Measurements from ENCODE around the gene NTSR2.
"Not testable (repeated sequence)": the region's sequence is repeated elsewhere in the genome, so short reads cannot be mapped to it uniquely, and the experiment has no call there.

The NTSR2 gene

DNA sequence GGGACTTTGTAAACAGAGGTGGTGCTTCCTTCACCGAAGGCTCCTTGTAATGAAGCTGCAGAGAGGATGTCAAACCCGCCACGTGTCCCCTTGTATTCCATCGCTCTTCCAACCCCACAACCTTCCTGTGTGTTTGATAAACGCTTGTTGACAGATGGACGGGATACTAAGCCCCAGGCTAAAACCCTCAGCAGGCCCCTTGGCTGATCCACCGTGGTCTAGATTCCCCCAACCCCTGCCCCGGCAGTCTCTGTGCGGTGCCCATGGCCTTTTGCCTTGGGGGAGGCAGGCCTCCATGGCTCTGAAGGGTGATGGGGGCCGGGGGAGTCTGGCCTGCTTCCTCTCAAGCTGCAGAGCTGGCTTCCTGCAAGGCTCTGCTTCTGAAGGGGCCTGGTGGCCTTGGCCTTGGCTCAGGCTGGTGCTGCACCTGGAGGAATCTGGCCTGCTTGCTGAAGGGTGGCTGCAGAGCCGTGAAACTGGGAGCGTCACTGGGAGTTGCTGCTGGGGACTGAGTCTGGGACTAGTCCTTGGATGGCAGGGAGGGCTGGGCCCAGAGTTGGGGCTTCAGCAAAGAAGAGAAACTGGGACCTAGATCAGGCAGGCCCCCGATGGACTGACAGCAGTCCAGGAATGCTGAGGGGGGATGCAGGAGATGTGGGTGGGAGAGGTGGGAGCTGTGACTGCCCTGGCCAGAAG is 9.6 kb upstream of the NTSR2 start:
- DNase-seq (ENCODE audit: low read depth in 2 of 2) = no peak

DNA sequence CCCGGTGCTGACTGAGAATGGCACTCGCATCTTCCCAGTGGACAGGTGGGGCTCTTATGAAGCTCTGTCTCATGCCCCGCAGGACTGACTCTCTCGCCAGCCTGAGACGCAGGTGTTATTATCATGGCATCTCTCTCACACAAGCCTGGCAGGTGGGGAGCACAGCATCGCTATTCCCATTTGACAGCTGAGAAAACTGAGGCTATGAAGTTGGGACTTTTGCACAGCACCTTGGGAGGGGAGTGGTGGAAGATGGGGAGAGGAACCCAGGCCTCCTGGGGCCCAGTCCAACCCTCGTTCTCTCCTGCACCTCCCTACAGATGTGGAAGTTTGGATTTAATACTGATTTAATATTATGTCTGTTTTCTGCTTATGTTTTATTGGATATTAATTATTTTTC is 9.0 kb upstream of the NTSR2 start:
- DNase-seq (ENCODE audit: low read depth in 2 of 2) = no peak

DNA sequence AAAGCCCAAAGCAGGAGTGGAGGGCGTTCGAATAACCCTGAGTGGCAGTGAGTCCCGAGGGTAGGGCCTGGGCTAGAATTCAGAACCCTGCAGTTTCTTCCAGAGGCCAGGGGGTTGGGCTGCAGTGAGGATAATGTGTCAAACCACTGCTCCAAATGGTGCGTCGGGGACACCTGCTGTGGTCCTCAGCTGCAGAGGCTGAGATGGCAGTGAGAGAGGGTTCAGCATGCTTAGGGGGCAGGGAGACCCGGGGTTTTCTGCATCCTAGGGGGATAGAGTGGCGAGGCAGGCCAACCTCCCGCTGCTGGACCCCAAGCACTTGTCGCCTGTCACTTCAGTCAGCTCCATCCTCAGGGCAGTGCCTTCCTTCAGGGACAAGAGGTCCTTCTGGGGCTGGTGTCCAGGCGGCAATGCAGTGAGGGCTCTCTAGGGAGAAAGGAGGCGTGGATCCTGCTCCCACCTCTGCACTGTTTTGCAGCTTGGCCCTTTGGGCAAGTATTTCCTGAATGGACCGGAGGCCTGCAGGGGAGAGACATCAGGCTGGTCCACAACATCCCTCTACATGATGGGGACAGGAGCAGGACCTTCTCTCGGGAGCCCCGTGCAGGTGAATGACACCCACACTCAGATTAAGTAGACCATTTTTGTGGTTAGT is 8.4 kb upstream of the NTSR2 start:
- DNase-seq (ENCODE audit: low read depth in 2 of 2) = no peak

DNA sequence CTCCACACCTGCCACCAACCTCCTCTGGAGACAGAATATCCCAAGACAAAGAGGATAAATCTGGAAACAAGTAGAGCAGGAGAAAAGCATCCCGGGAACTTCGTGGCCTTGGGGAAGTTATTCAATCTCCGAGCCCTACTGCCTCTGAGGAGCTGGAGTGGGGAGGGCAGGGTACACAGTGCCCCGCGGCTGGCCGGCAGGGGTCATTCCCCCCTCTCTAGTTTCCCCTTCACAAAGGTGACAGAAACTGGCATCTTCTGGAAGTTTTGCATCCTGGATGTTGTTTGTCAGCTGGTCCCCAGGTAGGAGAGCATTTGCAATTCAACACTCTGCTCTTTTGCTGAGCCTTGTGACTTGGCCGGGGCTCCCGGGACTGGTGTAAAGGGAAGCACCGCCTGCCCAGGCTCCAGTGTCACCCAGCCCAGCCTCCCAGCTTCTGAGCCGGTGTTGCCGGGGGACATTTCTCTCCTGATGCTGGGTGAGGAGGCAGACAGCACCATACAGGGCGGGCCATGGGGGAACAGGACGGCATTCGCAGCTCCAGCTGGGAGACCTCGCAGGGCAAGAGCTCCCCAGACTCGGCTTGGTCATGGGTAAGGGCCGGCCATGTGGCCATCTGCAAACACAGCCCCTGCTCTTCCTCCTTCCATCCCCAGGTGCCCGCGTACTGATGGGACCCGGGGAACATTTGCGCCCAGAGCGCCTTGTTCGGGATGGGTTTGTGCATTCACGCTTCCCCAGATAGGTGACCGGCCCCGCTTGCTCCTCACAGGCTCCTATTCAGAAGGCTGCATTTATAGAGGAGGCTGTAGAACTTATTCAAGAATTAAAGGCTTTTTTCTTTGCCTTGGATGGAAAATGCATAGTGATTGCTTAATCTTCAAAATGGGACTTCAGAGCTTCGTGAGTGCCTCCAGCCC is 7.4 kb upstream of the NTSR2 start:
- no peak for DNase-seq (ENCODE audit: low read depth in 2 of 2)

DNA sequence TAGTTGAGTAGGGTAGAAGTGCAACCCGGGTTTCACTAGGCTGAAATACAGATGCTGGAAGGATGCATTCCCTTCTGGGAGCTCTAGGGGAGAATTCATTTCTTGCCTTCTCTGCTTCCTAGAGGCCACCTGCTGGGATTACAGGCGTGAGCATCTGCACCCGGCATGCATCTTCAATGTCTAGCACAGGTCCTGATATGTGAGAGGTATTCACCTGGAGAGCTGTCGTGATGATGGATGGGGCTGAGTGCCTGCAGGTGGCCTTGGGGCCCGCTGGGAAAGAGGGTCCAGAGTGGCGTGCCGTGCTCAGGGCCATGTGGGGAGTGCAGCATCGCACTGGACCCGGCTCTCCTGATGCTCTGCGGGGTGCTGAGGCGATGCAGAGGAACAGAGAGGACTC is 6.6 kb upstream of the NTSR2 start:
- DNase-seq (ENCODE audit: low read depth in 2 of 2) = no peak

DNA sequence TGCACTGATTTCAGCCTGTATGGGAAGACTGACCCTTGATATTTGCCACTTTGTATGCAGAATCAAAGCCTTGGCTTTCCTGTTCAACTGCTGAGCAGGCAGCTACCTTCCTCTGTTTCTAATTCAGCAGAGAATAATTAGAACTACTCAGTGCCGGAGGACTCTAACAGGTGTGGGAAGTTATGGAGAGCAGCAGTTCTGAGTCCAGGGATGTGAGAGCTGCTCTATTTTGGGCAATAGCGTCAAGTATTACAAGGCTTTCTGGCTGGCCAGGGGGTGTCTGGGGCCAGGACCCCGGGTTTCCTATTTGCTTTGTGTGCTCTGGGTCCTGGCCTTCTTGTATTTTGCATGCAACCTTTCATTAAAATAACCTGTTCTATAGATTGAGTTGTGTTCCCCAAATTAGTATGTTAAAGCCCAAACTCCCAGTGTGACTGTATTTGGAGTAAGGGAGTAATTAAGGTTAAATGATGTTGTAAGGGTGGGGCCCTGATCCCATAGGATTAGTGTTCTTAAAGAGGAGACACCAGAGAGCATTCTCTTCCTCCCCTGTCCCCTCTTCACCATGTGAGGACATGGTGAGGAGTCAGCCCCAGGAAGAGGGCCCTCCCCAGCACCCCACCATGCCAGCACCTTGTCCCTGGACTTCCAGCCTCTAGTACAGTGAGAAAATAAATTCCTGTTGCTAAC is 5.6 kb upstream of the NTSR2 start:
- DNase-seq (ENCODE audit: low read depth in 2 of 2) = no peak

DNA sequence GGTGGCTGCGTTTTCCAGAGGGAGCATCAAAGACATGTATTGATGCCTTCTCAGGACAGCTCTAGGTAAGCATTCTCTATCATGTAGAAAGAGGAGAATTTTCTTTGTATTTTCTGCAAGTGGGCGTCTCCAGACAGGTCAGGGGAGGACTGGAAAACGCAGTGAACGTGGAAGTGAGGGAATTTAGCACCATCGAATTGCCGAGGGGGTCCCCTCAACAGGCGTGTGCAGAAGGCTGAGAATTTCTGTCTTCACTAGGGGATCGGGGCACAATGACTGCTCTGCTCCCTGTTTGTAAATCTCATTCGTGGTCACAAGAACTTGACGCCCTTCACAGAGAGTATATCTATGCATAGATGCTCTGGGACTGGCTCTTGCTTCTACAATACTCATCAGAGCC is 5.0 kb upstream of the NTSR2 start:
- DNase-seq (ENCODE audit: low read depth in 2 of 2) = no peak

DNA sequence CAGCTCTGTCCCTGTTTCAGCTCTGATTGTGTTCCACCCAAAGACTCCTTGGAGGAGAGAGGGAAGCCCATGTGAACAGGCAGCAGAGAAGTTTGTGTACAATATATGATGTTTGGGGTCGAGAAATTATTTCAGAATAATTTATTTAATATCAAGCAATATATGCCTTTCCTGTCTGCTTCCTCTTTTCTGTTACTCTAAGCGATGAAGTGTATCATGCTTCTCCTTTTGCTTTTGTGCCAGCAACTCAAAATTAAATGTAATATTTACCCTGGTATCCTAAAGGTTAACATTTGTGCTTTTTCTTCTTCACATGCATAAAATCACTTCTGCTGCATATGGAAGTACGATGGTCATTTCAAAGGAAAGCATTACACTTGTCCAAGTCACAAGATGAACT is 2.4 kb upstream of the NTSR2 start:
- no peak for DNase-seq (ENCODE audit: low read depth in 2 of 2)

- no peak for DNase-seq (ENCODE audit: low read depth in 2 of 2)
Measured at GRCh38 chr2:11667866-11668637, 1.9 kb downstream of the NTSR2 start.

- DNase-seq (ENCODE audit: low read depth in 2 of 2) = no peak
Measured at GRCh38 chr2:11667194-11667593, 2.8 kb downstream of the NTSR2 start.

GRCh38 chr2:11665510-11666362 is 4.3 kb downstream of the NTSR2 start:
- no peak for DNase-seq (ENCODE audit: low read depth in 2 of 2)

- no peak for DNase-seq (ENCODE audit: low read depth in 2 of 2)
Measured at GRCh38 chr2:11665028-11665427, 5.0 kb downstream of the NTSR2 start.

DNA sequence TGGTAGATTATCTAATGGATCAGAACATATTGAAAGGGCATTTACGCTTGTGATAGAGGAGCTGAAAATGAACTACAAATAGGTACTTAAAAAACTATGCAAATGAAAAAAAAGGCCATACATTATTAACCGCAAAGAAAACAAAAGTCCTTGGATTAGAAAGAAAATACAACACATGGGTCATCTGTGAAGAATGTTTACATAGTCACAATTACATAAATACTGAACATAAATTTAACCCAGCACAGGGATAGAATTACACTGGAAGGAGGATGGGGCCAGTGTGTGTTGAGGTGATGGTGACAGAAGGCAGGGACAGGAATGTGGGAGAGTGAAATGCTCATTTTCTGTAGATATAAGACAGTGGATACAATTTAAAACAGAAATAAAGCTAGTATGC is 6.6 kb downstream of the NTSR2 start:
- no peak for DNase-seq (ENCODE audit: low read depth in 2 of 2)

- no peak for DNase-seq (ENCODE audit: low read depth in 2 of 2)
Measured at GRCh38 chr2:11662882-11663281, 7.1 kb downstream of the NTSR2 start.

- no peak for DNase-seq (ENCODE audit: low read depth in 2 of 2)
Measured at GRCh38 chr2:11661891-11662435, 8.0 kb downstream of the NTSR2 start.

DNA sequence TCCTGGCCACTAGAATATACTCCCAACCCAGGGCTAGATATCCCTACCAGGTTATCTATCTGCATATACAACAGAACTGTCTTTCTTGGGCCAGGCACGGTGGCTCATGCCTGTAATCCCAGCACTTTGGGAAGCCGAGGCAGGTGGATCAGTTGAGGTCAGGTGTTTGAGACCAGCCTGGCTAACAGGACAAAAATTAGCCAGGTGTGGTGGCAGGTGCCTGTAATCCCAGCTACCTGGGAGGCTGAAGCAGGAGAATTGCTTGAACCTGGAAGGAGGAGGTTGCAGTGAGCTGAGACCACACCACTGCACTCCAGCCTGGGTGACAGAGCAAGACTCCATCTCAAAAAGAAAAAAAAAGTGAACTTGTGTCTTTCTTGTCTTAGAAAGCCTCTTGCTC is 9.6 kb downstream of the NTSR2 start:
- DNase-seq (ENCODE audit: low read depth in 2 of 2) = not testable (repeated sequence)

- DNase-seq (ENCODE audit: low read depth in 2 of 2) = no peak
Measured at GRCh38 chr2:11659851-11660250, 10.1 kb downstream of the NTSR2 start.

GRCh38 chr2:11659115-11659475 is 10.9 kb downstream of the NTSR2 start:
- no peak for DNase-seq (ENCODE audit: low read depth in 2 of 2)

DNA sequence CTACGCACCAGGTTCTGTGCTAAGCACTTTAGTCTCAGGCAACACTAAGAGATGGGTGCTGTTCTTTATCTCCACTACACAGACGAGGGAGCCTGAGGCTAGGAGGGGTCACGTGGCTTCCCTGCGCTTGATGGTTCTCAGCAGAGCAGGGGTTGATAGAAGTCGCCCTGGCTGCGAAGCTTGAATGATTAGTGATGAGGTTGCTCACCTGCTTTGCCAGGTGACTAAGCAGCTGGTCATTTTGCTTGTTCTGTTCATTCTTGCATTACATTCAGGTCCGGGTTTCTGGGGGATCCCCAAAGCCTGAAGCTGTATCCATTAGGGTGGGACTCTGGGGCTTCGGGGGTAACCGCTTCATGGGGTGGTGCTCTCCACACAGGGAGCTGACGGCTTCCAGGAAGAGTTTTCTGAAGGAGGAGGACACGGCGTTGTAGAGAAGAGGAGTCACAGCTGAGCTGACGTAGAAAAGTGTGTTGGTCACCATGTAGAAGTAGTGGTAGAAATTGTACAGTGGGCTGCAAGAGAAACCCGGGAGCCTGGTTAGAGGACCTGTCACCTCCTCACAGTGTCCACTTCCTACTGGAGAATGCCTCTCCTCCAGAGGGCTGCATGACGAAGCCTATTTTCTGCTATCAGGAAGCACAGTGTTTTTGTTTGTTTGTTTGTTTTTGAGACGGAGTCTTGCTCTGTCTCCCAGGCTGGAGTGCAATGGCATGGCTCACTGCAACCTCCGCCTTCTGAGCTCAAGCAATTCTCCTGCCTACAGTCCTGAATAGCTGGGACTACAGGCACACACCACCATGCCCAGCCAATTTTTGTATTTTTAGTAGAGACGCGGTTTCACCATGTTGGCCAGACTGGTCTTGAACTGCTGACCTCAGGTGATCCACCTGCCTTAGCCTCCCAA is 11.5 kb downstream of the NTSR2 start:
- DNase-seq (ENCODE audit: low read depth in 2 of 2) = no peak

All from stimulated activated CD4-positive, alpha-beta T cell treated with anti-CD3 and anti-CD28 coated beads, Interleukin-15, amount 100 ng/mL, for 48 hours (primary cell).